Fibroblast of villous mesenchyme (primary cell): ENCODE results near the gene L2HGDH. TPM values are rescaled to one million over a fixed set of nuclear protein-coding genes. Genes with fewer than 3 reads are reported as not detected.

Source experiments
- DNase-seq: peaks from one replicate; pipeline ENCODE4 v3.0.0-alpha.2; 2010; ENCODE audit warnings: low read depth
- H3K4me3 ChIP-seq: 2 replicates; pipeline ENCODE4 v1.5.1; 2011; ENCODE audit warnings: low read depth, mild to moderate bottlenecking, low read length
- CTCF ChIP-seq: IDR thresholded peaks from 2 replicates; pipeline ENCODE4 v1.5.1; 2012; ENCODE audit warnings: low read depth, mild to moderate bottlenecking, low read length; ENCODE audit not compliant: insufficient read depth
- total RNA-seq: library from RNA; depleted of rRNA; stranded (reverse); fragments of >200 nt; gene quantifications from 2 replicates; pipeline ENCODE4 v1.2.3, GENCODE V29; 2012

L2HGDH gene
- total RNA-seq, 1 donor = 4.3 TPM

- TF ChIP-seq CTCF = no peak
- H3K4me3 ChIP-seq = no peak overlapping the region
- peak; percentile 11 for DNase-seq
Measured at GRCh38 chr14:50249136-50249775, 62.8 kb downstream of the L2HGDH start.

GRCh38 chr14:50247245-50247644 is 64.8 kb downstream of the L2HGDH start:
- no peak for DNase-seq
- no peak overlapping the region for H3K4me3 ChIP-seq
- no peak for TF ChIP-seq CTCF

- no peak overlapping the region for H3K4me3 ChIP-seq
- DNase-seq = peak; percentile 86
- TF ChIP-seq CTCF = no peak
Measured at GRCh38 chr14:50242566-50243310, 69.3 kb downstream of the L2HGDH start.

GRCh38 chr14:50242096-50242495 is 69.9 kb downstream of the L2HGDH start:
- TF ChIP-seq CTCF = no peak
- no peak overlapping the region for H3K4me3 ChIP-seq
- no peak for DNase-seq

GRCh38 chr14:50237427-50237826 is 74.6 kb downstream of the L2HGDH start:
- DNase-seq = no peak
- no peak overlapping the region for H3K4me3 ChIP-seq
- no peak for TF ChIP-seq CTCF

- TF ChIP-seq CTCF = no peak
- no peak for DNase-seq
- H3K4me3 ChIP-seq = no peak overlapping the region
Measured at GRCh38 chr14:50233951-50234250, 78.1 kb downstream of the L2HGDH start.
